Neural progenitor cell (in vitro differentiated cells): ENCODE data around the gene CIAPIN1. TPM values are rescaled to one million over a fixed set of nuclear protein-coding genes. Genes with fewer than 3 reads are reported as not detected.

Experiments used
- DNase-seq: peaks from one replicate; pipeline ENCODE4 v3.0.0-alpha.2; 2016; ENCODE audit warnings: low spot score
- H2AFZ ChIP-seq: fragments of 200-600 bp; sonication (generic); replicated peaks from 2 replicates; pipeline ENCODE4 v1.6.1; 2016; ENCODE audit warnings: antibody characterized with exemption
- H3F3A ChIP-seq: fragments of 200-600 bp; sonication (generic); 2 replicates; pipeline ENCODE4 v1.6.1; 2016; ENCODE audit warnings: antibody characterized with exemption, low read depth
- H3K27ac ChIP-seq: fragments of 200-600 bp; sonication (generic); 2 replicates; pipeline ENCODE4 v1.5.1; 2016; ENCODE audit warnings: mild to moderate bottlenecking
- H3K27me3 ChIP-seq: fragments of 200-600 bp; sonication (generic); 2 replicates; pipeline ENCODE4 v1.6.1; 2016; ENCODE audit warnings: mild to moderate bottlenecking, moderate library complexity
- H3K36me3 ChIP-seq: fragments of 200-600 bp; sonication (generic); 2 replicates; pipeline ENCODE4 v1.5.1; 2016
- H3K4me1 ChIP-seq: fragments of 200-600 bp; sonication (generic); 2 replicates; pipeline ENCODE4 v1.6.1; 2016; ENCODE audit warnings: mixed run types
- H3K4me2 ChIP-seq: fragments of 200-600 bp; sonication (generic); 2 replicates; pipeline ENCODE4 v1.6.1; 2016
- H3K4me3 ChIP-seq: fragments of 200-600 bp; sonication (generic); 2 replicates; pipeline ENCODE4 v1.5.1; 2016
- H3K79me2 ChIP-seq: fragments of 200-600 bp; sonication (generic); 2 replicates; pipeline ENCODE4 v1.6.1; 2016; ENCODE audit warnings: low read depth
- H3K9ac ChIP-seq: fragments of 200-600 bp; sonication (generic); 2 replicates; pipeline ENCODE4 v1.6.1; 2016
- H3K9me3 ChIP-seq: fragments of 200-600 bp; sonication (generic); 2 replicates; pipeline ENCODE4 v1.5.1; 2016; ENCODE audit warnings: low read depth
- H4K20me1 ChIP-seq: fragments of 200-600 bp; sonication (generic); 2 replicates; pipeline ENCODE4 v1.6.1; 2016; ENCODE audit warnings: low read depth
- H3K27ac Mint-ChIP-seq: 3 replicates; pipeline ENCODE4 v1.8.0; 2021; ENCODE audit warnings: mixed read lengths
- H3K27me3 Mint-ChIP-seq: 2 replicates; pipeline ENCODE4 v1.8.0; 2022; ENCODE audit warnings: low read depth, mild to moderate bottlenecking, inconsistent platforms, moderate library complexity, mixed read lengths; ENCODE audit not compliant: insufficient read depth
- H3K36me3 Mint-ChIP-seq: 3 replicates; pipeline ENCODE4 v1.8.0; 2021; ENCODE audit warnings: mixed read lengths
- H3K4me1 Mint-ChIP-seq: 3 replicates; pipeline ENCODE4 v1.8.0; 2021; ENCODE audit warnings: mixed read lengths
- H3K4me3 Mint-ChIP-seq: 3 replicates; pipeline ENCODE4 v1.8.0; 2021; ENCODE audit warnings: mild to moderate bottlenecking, moderate library complexity, mixed read lengths
- H3K9me3 Mint-ChIP-seq: 3 replicates; pipeline ENCODE4 v1.8.0; 2020; ENCODE audit warnings: mixed read lengths
- CTCF ChIP-seq: fragments of 200-600 bp; sonication (generic); IDR thresholded peaks from 2 replicates; pipeline ENCODE4 v1.5.1; 2017; ENCODE audit warnings: antibody characterized with exemption, mild to moderate bottlenecking
- EZH2 ChIP-seq: fragments of 200-600 bp; sonication (generic); IDR thresholded peaks from 2 replicates; pipeline ENCODE4 v1.6.1; 2017; ENCODE audit warnings: antibody characterized with exemption, mild to moderate bottlenecking, moderate library complexity
- EZH2phosphoT487 ChIP-seq: fragments of 200-600 bp; sonication (generic); IDR thresholded peaks from 2 replicates; pipeline ENCODE4 v1.6.1; 2017; ENCODE audit warnings: antibody characterized with exemption
- total RNA-seq: library from RNA; depleted of rRNA; stranded (reverse); fragments of >200 nt; gene quantifications from 2 replicates; pipeline ENCODE4 v1.2.3, GENCODE V29; 2015; ENCODE audit warnings: low replicate concordance

The CIAPIN1 gene
- total RNA-seq, 1 donor from 2014 or later = 89.2 TPM

- no peak for DNase-seq
- H3K36me3 Mint-ChIP-seq = peaks cover 40% of the 10 kb centered on the region
- Histone ChIP-seq H3K9me3 (no peaks in the 10 kb centered on the region), H2AFZ (no peak overlapping the region), H3K4me2 (no peak overlapping the region), H3K36me3 (peaks cover 19% of the 10 kb centered on the region), H3K9ac (no peak overlapping the region), H3K27ac (no peak overlapping the region), H3K27me3 (no peaks in the 10 kb centered on the region), H3K4me3 (no peak overlapping the region), H3F3A (peaks cover 10% of the 10 kb centered on the region), H3K79me2 (no peaks in the 10 kb centered on the region), H4K20me1 (peaks cover 6% of the 10 kb centered on the region), H3K4me1 (peaks cover 11% of the 10 kb centered on the region)
- no peaks in the 10 kb centered on the region for H3K27me3 Mint-ChIP-seq
- no peaks in the 10 kb centered on the region for H3K4me1 Mint-ChIP-seq
- H3K27ac Mint-ChIP-seq = no peak overlapping the region
- H3K4me3 Mint-ChIP-seq = no peak overlapping the region
- H3K9me3 Mint-ChIP-seq = no peaks in the 10 kb centered on the region
- no peak for TF ChIP-seq EZH2phosphoT487
These were observed 16.2 kb downstream of the CIAPIN1 start for GRCh38 chr16:57430955-57431354.

GRCh38 chr16:57427824-57428223 is 19.4 kb downstream of the CIAPIN1 start:
- no peak overlapping the region for H2AFZ ChIP-seq
- H3K27me3 Mint-ChIP-seq = no peaks in the 10 kb centered on the region
- no peaks in the 10 kb centered on the region for H3K9me3 ChIP-seq
- no peaks in the 10 kb centered on the region for H3K4me1 Mint-ChIP-seq
- H3K27me3 ChIP-seq = no peaks in the 10 kb centered on the region
- H3K27ac Mint-ChIP-seq = no peak overlapping the region
- no peaks in the 10 kb centered on the region for H3K79me2 ChIP-seq
- H4K20me1 ChIP-seq = peaks cover 6% of the 10 kb centered on the region
- H3K36me3 Mint-ChIP-seq = peaks cover 30% of the 10 kb centered on the region
- H3K4me3 ChIP-seq = no peak overlapping the region
- DNase-seq = no peak
- H3K4me3 Mint-ChIP-seq = no peak overlapping the region
- no peak for TF ChIP-seq EZH2phosphoT487
- no peak for TF ChIP-seq EZH2
- no peak for TF ChIP-seq CTCF
- peak overlapping the region; percentile 46 for H3K27ac ChIP-seq
- H3K4me2 ChIP-seq = no peak overlapping the region
- peaks cover 5% of the 10 kb centered on the region for H3K36me3 ChIP-seq
- peaks cover 11% of the 10 kb centered on the region for H3K4me1 ChIP-seq
- no peak overlapping the region for H3K9ac ChIP-seq
- no peaks in the 10 kb centered on the region for H3K9me3 Mint-ChIP-seq
- H3F3A ChIP-seq = peaks cover 10% of the 10 kb centered on the region

- Histone ChIP-seq H3K9me3 (no peaks in the 10 kb centered on the region), H3K4me2 (no peak overlapping the region), H3K27me3 (no peaks in the 10 kb centered on the region), H3F3A (peaks cover 10% of the 10 kb centered on the region), H3K36me3 (peaks cover 5% of the 10 kb centered on the region), H3K4me3 (no peak overlapping the region), H3K9ac (no peak overlapping the region), H3K79me2 (no peaks in the 10 kb centered on the region), H3K4me1 (peaks cover 11% of the 10 kb centered on the region), H3K27ac (peak overlapping the region; percentile 46), H2AFZ (no peak overlapping the region), H4K20me1 (peaks cover 6% of the 10 kb centered on the region)
- no peaks in the 10 kb centered on the region for H3K27me3 Mint-ChIP-seq
- TF ChIP-seq CTCF (no peak), EZH2phosphoT487 (no peak), EZH2 (no peak)
- DNase-seq = no peak
- H3K4me1 Mint-ChIP-seq = peaks cover 5% of the 10 kb centered on the region
- H3K36me3 Mint-ChIP-seq = peaks cover 27% of the 10 kb centered on the region
- no peak overlapping the region for H3K27ac Mint-ChIP-seq
- H3K9me3 Mint-ChIP-seq = no peaks in the 10 kb centered on the region
- no peak overlapping the region for H3K4me3 Mint-ChIP-seq
These were observed 19.9 kb downstream of the CIAPIN1 start for GRCh38 chr16:57427307-57427706.

- H3K9me3 Mint-ChIP-seq = no peaks in the 10 kb centered on the region
These were observed 20.8 kb downstream of the CIAPIN1 start for GRCh38 chr16:57426356-57426755.

More at GRCh38 chr16:57426356-57426755, 20.8 kb downstream of the CIAPIN1 start:
- H3K4me1 Mint-ChIP-seq = peaks cover 7% of the 10 kb centered on the region
- Histone ChIP-seq H4K20me1 (peaks cover 6% of the 10 kb centered on the region), H3K27me3 (no peaks in the 10 kb centered on the region), H3K27ac (no peak overlapping the region), H3K36me3 (peaks cover 5% of the 10 kb centered on the region), H3K9ac (no peak overlapping the region), H3K9me3 (no peaks in the 10 kb centered on the region), H3K4me2 (no peak overlapping the region), H3K79me2 (no peaks in the 10 kb centered on the region), H3K4me3 (no peak overlapping the region), H2AFZ (no peak overlapping the region), H3F3A (peaks cover 10% of the 10 kb centered on the region), H3K4me1 (peaks cover 11% of the 10 kb centered on the region)
- H3K36me3 Mint-ChIP-seq = peaks cover 27% of the 10 kb centered on the region
- no peak overlapping the region for H3K27ac Mint-ChIP-seq
- TF ChIP-seq CTCF (no peak), EZH2phosphoT487 (no peak), EZH2 (no peak)
- DNase-seq = no peak
- H3K4me3 Mint-ChIP-seq = no peak overlapping the region
- H3K27me3 Mint-ChIP-seq = no peaks in the 10 kb centered on the region
